ENCODE results near the gene HOXB2. TPM values are rescaled to one million over a fixed set of nuclear protein-coding genes. Genes with fewer than 3 reads are reported as not detected.

Gene HOXB2
- total RNA-seq, 1 experiment from 2014 or later: not detected

DNA sequence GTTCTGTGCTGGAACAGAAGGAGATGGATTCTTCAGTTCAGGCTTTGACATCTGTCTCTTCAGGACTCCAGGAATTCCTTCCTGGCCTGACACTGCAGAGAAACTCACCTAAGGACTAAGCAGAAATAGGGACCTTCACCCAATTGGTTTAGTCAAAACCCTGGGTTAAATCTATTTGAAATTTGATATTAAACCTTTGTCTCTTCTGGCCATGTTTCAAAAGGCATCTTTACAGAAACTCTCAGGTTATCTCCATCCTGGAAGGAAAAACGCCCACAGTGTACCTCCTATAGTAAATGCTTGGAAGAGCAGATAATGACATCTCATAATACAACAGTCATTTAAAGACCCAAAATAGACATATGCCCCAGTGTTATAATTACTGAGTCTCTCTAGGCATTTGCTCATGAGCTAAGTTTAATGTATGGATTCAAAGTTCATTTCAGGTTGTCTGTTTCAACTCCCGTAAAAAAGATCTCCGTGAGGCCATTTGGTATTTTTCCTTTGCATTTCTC, 38.9 kb upstream of the HOXB2 start:
- no peak overlapping the region for H3K27ac Mint-ChIP-seq
- Histone ChIP-seq H2AFZ (ENCODE audit: low read length) (no peak overlapping the region), H3K79me2 (ENCODE audit: insufficient read depth, low read length) (no peaks in the 10 kb centered on the region), H4K5ac (ENCODE audit: insufficient read length, low read depth, low read length) (no peak overlapping the region), H2BK5ac (ENCODE audit: insufficient read length, low read length) (no peak overlapping the region), H3K18ac (ENCODE audit: insufficient read length, low read depth, low read length) (no peak overlapping the region), H2AK5ac (ENCODE audit: insufficient read length, low read length) (no peak overlapping the region), H2BK15ac (ENCODE audit: low read depth, low read length) (no peak overlapping the region), H2BK20ac (ENCODE audit: low read depth, low read length, poor library complexity, severe bottlenecking) (no peak overlapping the region), H3K79me1 (ENCODE audit: insufficient read depth, low read depth, low read length, poor library complexity, severe bottlenecking) (no peaks in the 10 kb centered on the region), H3K14ac (ENCODE audit: insufficient read depth, low read length) (no peak overlapping the region), H4K8ac (replicated peaks; ENCODE audit: insufficient read length, low read depth, low read length) (no peak overlapping the region), H3K4me1 (ENCODE audit: insufficient read depth, low read length) (no peaks in the 10 kb centered on the region), H2BK12ac (ENCODE audit: insufficient read length, low read depth, low read length) (no peak overlapping the region), H3K4me2 (ENCODE audit: insufficient read depth, insufficient read length, low read length) (no peak overlapping the region), H3K23me2 (ENCODE audit: insufficient read length, low read depth, low read length, poor library complexity, severe bottlenecking) (peaks cover 3% of the 10 kb centered on the region), H3T11ph (ENCODE audit: low read length) (no peak overlapping the region), H3K9me3 (ENCODE audit: control insufficient read depth, low read depth, low read length) (no peaks in the 10 kb centered on the region), H4K91ac (ENCODE audit: insufficient read length, low read depth, low read length) (no peak overlapping the region), H3K27ac (ENCODE audit: insufficient read length, low read depth, low read length) (no peak overlapping the region), H3K23ac (ENCODE audit: insufficient read length, low read depth, low read length) (no peak overlapping the region), H3K9ac (ENCODE audit: extremely low read depth, insufficient read length, low read length) (no peak overlapping the region), H3K56ac (ENCODE audit: insufficient read length, low read depth, low read length) (no peak overlapping the region), H3K27me3 (ENCODE audit: insufficient read depth, low read length) (peaks cover 100% of the 10 kb centered on the region), H4K20me1 (ENCODE audit: control insufficient read depth, insufficient read depth, insufficient read length) (no peaks in the 10 kb centered on the region), H2BK120ac (ENCODE audit: low read depth, low read length, poor library complexity, severe bottlenecking) (no peak overlapping the region), H3K4ac (ENCODE audit: low read depth, low read length) (no peak overlapping the region)
- peaks cover 10 to 25% of the 10 kb centered on the region in 2 experiments for H3K9me3 Mint-ChIP-seq
- no peak overlapping the region for H3K4me3 Mint-ChIP-seq
- TF ChIP-seq, protein P1, sequence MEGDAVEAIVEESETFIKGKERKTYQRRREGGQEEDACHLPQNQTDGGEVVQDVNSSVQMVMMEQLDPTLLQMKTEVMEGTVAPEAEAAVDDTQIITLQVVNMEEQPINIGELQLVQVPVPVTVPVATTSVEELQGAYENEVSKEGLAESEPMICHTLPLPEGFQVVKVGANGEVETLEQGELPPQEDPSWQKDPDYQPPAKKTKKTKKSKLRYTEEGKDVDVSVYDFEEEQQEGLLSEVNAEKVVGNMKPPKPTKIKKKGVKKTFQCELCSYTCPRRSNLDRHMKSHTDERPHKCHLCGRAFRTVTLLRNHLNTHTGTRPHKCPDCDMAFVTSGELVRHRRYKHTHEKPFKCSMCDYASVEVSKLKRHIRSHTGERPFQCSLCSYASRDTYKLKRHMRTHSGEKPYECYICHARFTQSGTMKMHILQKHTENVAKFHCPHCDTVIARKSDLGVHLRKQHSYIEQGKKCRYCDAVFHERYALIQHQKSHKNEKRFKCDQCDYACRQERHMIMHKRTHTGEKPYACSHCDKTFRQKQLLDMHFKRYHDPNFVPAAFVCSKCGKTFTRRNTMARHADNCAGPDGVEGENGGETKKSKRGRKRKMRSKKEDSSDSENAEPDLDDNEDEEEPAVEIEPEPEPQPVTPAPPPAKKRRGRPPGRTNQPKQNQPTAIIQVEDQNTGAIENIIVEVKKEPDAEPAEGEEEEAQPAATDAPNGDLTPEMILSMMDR (conservative IDR thresholded peaks at IDR 0.05): no peak
- no CpG with 5 or more reads among the region's 3 CpGs for WGBS (ENCODE audit: extremely low coverage, insufficient read length, low lambda C conversion rate)
- no peak for DNase-seq
- H3K4me1 Mint-ChIP-seq: peaks cover 13 to 27% of the 10 kb centered on the region in 2 experiments
- H3K36me3 Mint-ChIP-seq (ENCODE audit: insufficient read depth in 1 of 3, low read depth in 3 of 3): no peaks in the 10 kb centered on the region; a peak in 2 of 7 replicates
- H3K27me3 Mint-ChIP-seq (ENCODE audit: low read depth): peaks cover 100% of the 10 kb centered on the region
